Measurements from ENCODE around the gene AQP9.

The AQP9 gene

GRCh38 chr15:58141894-58142293 lies 3.7 kb downstream of the AQP9 start:
- DNase-seq: no peak

- peak; percentile 27 for DNase-seq
Observed at GRCh38 chr15:58142827-58143461, 4.8 kb downstream of the AQP9 start.

- peak; percentile 63 for DNase-seq
Observed at GRCh38 chr15:58145606-58146005, 7.4 kb downstream of the AQP9 start.

GRCh38 chr15:58146211-58146610 lies 8.0 kb downstream of the AQP9 start:
- peak; percentile 60 for DNase-seq

- peak; percentile 98 for DNase-seq
Observed at GRCh38 chr15:58146749-58147148, 8.6 kb downstream of the AQP9 start.

- DNase-seq: peak; percentile 97
Observed at GRCh38 chr15:58147171-58147611, 9.0 kb downstream of the AQP9 start.

- no peak for DNase-seq
Observed at GRCh38 chr15:58148120-58148519, 9.9 kb downstream of the AQP9 start.

- DNase-seq: peak; percentile 68
Observed at GRCh38 chr15:58148633-58149445, 10.7 kb downstream of the AQP9 start.

GRCh38 chr15:58154769-58155168 lies 16.6 kb downstream of the AQP9 start:
- no peak for DNase-seq

- no peak for DNase-seq
Observed at GRCh38 chr15:58159827-58160386, 21.7 kb downstream of the AQP9 start.

GRCh38 chr15:58161436-58161930 lies 23.3 kb downstream of the AQP9 start:
- no peak for DNase-seq

GRCh38 chr15:58163985-58164384 lies 25.8 kb downstream of the AQP9 start:
- DNase-seq: no peak

GRCh38 chr15:58164926-58165325 lies 26.7 kb downstream of the AQP9 start:
- no peak for DNase-seq

- DNase-seq: no peak
Observed at GRCh38 chr15:58165661-58166060, 27.5 kb downstream of the AQP9 start.

GRCh38 chr15:58167095-58167691 lies 29.0 kb downstream of the AQP9 start:
- peak; percentile 24 for DNase-seq

- no peak for DNase-seq
Observed at GRCh38 chr15:58169934-58170333, 31.8 kb downstream of the AQP9 start.

- no peak for DNase-seq
Observed at GRCh38 chr15:58171476-58172061, 33.4 kb downstream of the AQP9 start.

- DNase-seq: no peak
Observed at GRCh38 chr15:58174709-58175108, 36.5 kb downstream of the AQP9 start.

GRCh38 chr15:58175955-58176354 lies 37.8 kb downstream of the AQP9 start:
- DNase-seq: no peak

GRCh38 chr15:58178668-58179067 lies 40.5 kb downstream of the AQP9 start:
- no peak for DNase-seq

GRCh38 chr15:58179206-58179605 lies 41.0 kb downstream of the AQP9 start:
- DNase-seq: no peak

- no peak for DNase-seq
Observed at GRCh38 chr15:58179741-58180381, 41.7 kb downstream of the AQP9 start.
